ENCODE data around the gene DNAJB14. TPM values are rescaled to one million over a fixed set of nuclear protein-coding genes. Genes with fewer than 3 reads are reported as not detected.
"Not testable (repeated sequence)": the region's sequence is repeated elsewhere in the genome, so short reads cannot be mapped to it uniquely, and the experiment has no call there.

The DNAJB14 gene
- total and polyA plus RNA-seq, 2 of the 13 experiments (the other 11 are each of a cell fraction or from before 2014, with no cell fraction given) = 9.1 to 38.1 TPM

DNA sequence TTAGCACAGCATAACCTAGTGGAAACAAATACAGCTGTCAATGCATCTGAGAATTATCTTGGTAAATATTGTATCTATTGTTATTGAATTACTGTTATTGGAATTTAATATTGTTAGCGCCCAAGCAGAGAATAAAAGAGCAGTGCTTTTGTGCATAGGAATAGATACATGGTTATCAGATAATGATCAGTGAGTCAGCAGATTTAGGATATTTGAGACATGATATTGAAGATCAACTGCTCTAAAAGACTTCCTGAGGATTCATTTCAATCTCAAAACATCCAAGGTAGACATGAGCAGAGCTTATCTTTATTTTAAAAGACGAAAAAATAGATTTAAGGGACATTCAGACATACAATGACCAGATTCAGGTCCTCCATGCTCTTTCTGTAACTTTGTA, 14.2 kb upstream of the DNAJB14 start:
- peak; percentile 48 for TF ChIP-seq NFE2L2 (IDR thresholded peaks at IDR 0.05; ENCODE audit: low read length)
- no peak for TF ChIP-seq CHCHD3 (CRISPR knock-in tag; IDR thresholded peaks at IDR 0.05)
- TF ChIP-seq, protein P1, sequence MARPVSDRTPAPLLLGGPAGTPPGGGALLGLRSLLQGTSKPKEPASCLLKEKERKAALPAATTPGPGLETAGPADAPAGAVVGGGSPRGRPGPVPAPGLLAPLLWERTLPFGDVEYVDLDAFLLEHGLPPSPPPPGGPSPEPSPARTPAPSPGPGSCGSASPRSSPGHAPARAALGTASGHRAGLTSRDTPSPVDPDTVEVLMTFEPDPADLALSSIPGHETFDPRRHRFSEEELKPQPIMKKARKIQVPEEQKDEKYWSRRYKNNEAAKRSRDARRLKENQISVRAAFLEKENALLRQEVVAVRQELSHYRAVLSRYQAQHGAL (CRISPR knock-in tag; IDR thresholded peaks at IDR 0.05; ENCODE audit: not compliant biosample characterization) = no peak
- TF ChIP-seq ZNF782 (CRISPR knock-in tag; IDR thresholded peaks at IDR 0.05; ENCODE audit: borderline replicate concordance) = no peak
- no peak for TF ChIP-seq SP140L (CRISPR knock-in tag; IDR thresholded peaks at IDR 0.05; ENCODE audit: borderline replicate concordance)
- no peaks in the 10 kb centered on the region for H3K9me3 ChIP-seq (ENCODE audit: low read length)
- H3K36me3 ChIP-seq (replicated peaks in 1 of 2; ENCODE audit: control insufficient read depth in 1 of 2, insufficient read depth in 2 of 2, low read length in 2 of 2) = no peaks in the 10 kb centered on the region
- 2% methylated on average over 2 of the region's 2 CpGs for WGBS (ENCODE audit: low lambda C conversion rate)
- H3K27ac ChIP-seq (ENCODE audit: extremely low read length, insufficient read depth, low read length) = no peak overlapping the region
- DNase-seq (ENCODE audit: low spot score) (no peak), ATAC-seq (no peak), FAIRE-seq (no peak)
- no TSS peak for BruUV-seq (replicated peaks)
- intact Hi-C loops (cut with micrococcal nuclease; ENCODE audit: unreplicated experiment) = no loop called here
- no peaks in the 10 kb centered on the region for H3K4me1 ChIP-seq (ENCODE audit: insufficient read depth, low read length)
- H3K9ac ChIP-seq (ENCODE audit: insufficient read depth, low read depth, low read length) = no peak overlapping the region
- ChIA-PET POLR2A (no interaction called here), CTCF (ENCODE audit: low intra/inter-chr PET ratio, low total read pairs) (no interaction called here)
- in situ Hi-C loops (cut with HindIII; ENCODE audit: extremely low pct_ligation_motif_present, low pct_unique_long_range_greater_than_20kb) = no loop called here
- H3K4me3 ChIP-seq (replicated peaks in 1 of 3; ENCODE audit: insufficient read depth in 1 of 3, low read depth in 2 of 3, low read length in 3 of 3) = no peak overlapping the region
- H3K79me2 ChIP-seq (ENCODE audit: insufficient read depth, low read length) = no peaks in the 10 kb centered on the region
- H4K20me1 ChIP-seq (ENCODE audit: insufficient read depth, low read length) = no peaks in the 10 kb centered on the region
- H2AFZ ChIP-seq (ENCODE audit: low read length) = no peak overlapping the region
- H3K27me3 ChIP-seq (ENCODE audit: control insufficient read depth in 1 of 2, insufficient read depth in 2 of 2, low read length in 2 of 2) = no peaks in the 10 kb centered on the region
- no peak overlapping the region for H3K4me2 ChIP-seq (ENCODE audit: low read depth, low read length)

DNA sequence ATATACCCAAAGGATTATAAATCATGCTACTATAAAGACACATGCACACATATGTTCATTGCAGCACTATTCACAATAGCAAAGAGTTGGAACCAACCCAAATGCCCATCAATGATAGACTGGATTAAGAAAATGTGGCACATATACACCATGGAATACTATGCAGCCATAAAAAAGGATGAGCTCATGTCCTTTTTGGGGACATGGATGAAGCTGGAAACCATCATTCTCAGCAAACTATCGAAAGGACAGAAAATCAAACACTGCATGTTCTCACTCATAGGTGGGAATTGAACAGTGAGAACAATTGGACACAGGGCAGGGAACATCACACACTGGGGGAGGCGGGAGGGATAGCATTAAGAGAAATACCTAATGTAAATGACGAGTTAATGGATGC, 11.8 kb upstream of the DNAJB14 start:
- H3K9me3 ChIP-seq (ENCODE audit: low read length); H3K27me3 ChIP-seq (ENCODE audit: control insufficient read depth in 1 of 2, insufficient read depth in 2 of 2, low read length in 2 of 2); H3K27ac ChIP-seq (ENCODE audit: extremely low read length, insufficient read depth, low read length); BruUV-seq (replicated peaks); H3K9ac ChIP-seq (ENCODE audit: insufficient read depth, low read depth, low read length); in situ Hi-C loops (cut with HindIII; ENCODE audit: extremely low pct_ligation_motif_present, low pct_unique_long_range_greater_than_20kb); intact Hi-C loops (cut with micrococcal nuclease; ENCODE audit: unreplicated experiment); H3K36me3 ChIP-seq (replicated peaks in 1 of 2; ENCODE audit: control insufficient read depth in 1 of 2, insufficient read depth in 2 of 2, low read length in 2 of 2); H3K4me3 ChIP-seq (replicated peaks in 1 of 3; ENCODE audit: insufficient read depth in 1 of 3, low read depth in 2 of 3, low read length in 3 of 3); FAIRE-seq; H3K79me2 ChIP-seq (ENCODE audit: insufficient read depth, low read length); H2AFZ ChIP-seq (ENCODE audit: low read length); ATAC-seq; POLR2A ChIA-PET; CTCF ChIA-PET (ENCODE audit: low intra/inter-chr PET ratio, low total read pairs); H3K4me2 ChIP-seq (ENCODE audit: low read depth, low read length); H3K4me1 ChIP-seq (ENCODE audit: insufficient read depth, low read length); H4K20me1 ChIP-seq (ENCODE audit: insufficient read depth, low read length); DNase-seq (ENCODE audit: low spot score): not testable (repeated sequence)
- 47% methylated on average over 3 of the region's 3 CpGs for WGBS (ENCODE audit: low lambda C conversion rate)

Measured in HepG2 (cell line).